Ishikawa (cell line): ENCODE measurements around the gene WWOX.

Source experiments
- CEBPB ChIP-seq: IDR thresholded peaks from 2 replicates; pipeline ENCODE4 v1.6.1; 2012
- EGR1 ChIP-seq: IDR thresholded peaks from 2 replicates; pipeline ENCODE4 v1.6.1; 2012
- EP300 ChIP-seq: IDR thresholded peaks from 2 replicates; pipeline ENCODE4 v1.6.1; 2012; ENCODE audit warnings: borderline replicate concordance
- RAD21 ChIP-seq: IDR thresholded peaks from 2 replicates; pipeline ENCODE4 v1.6.1; 2012; ENCODE audit warnings: low read depth
- TAF1 ChIP-seq: IDR thresholded peaks from 2 replicates; pipeline ENCODE4 v1.6.1; 2012; ENCODE audit warnings: low read depth, mild to moderate bottlenecking
- TEAD4 ChIP-seq: IDR thresholded peaks from 2 replicates; pipeline ENCODE4 v1.6.1; 2012
- USF1 ChIP-seq: IDR thresholded peaks from 2 replicates; pipeline ENCODE4 v1.6.1; 2012
- YY1 ChIP-seq: IDR thresholded peaks from 2 replicates; pipeline ENCODE4 v1.6.1; 2012; ENCODE audit warnings: low read depth
- ZBTB7A ChIP-seq: IDR thresholded peaks from 2 replicates; pipeline ENCODE4 v1.6.1; 2012; ENCODE audit warnings: low read depth
- TF ChIP-seq, protein P1 (sequence below): IDR thresholded peaks from 2 replicates; pipeline ENCODE4 v1.6.1; 2012; ENCODE audit warnings: low read depth, mild to moderate bottlenecking
- TF ChIP-seq, protein P2 (sequence below): IDR thresholded peaks from 2 replicates; pipeline ENCODE4 v1.6.1; 2012

GRCh38 chr16:78961464-78961863 lies 862.0 kb downstream of the WWOX start:
- TF ChIP-seq TAF1 (no peak), EP300 (no peak), CEBPB (no peak), RAD21 (no peak), EGR1 (no peak), TEAD4 (no peak), ZBTB7A (no peak), YY1 (no peak), USF1 (no peak)
- TF ChIP-seq, protein P1, sequence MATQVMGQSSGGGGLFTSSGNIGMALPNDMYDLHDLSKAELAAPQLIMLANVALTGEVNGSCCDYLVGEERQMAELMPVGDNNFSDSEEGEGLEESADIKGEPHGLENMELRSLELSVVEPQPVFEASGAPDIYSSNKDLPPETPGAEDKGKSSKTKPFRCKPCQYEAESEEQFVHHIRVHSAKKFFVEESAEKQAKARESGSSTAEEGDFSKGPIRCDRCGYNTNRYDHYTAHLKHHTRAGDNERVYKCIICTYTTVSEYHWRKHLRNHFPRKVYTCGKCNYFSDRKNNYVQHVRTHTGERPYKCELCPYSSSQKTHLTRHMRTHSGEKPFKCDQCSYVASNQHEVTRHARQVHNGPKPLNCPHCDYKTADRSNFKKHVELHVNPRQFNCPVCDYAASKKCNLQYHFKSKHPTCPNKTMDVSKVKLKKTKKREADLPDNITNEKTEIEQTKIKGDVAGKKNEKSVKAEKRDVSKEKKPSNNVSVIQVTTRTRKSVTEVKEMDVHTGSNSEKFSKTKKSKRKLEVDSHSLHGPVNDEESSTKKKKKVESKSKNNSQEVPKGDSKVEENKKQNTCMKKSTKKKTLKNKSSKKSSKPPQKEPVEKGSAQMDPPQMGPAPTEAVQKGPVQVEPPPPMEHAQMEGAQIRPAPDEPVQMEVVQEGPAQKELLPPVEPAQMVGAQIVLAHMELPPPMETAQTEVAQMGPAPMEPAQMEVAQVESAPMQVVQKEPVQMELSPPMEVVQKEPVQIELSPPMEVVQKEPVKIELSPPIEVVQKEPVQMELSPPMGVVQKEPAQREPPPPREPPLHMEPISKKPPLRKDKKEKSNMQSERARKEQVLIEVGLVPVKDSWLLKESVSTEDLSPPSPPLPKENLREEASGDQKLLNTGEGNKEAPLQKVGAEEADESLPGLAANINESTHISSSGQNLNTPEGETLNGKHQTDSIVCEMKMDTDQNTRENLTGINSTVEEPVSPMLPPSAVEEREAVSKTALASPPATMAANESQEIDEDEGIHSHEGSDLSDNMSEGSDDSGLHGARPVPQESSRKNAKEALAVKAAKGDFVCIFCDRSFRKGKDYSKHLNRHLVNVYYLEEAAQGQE, result no peak
- TF ChIP-seq, protein P2, sequence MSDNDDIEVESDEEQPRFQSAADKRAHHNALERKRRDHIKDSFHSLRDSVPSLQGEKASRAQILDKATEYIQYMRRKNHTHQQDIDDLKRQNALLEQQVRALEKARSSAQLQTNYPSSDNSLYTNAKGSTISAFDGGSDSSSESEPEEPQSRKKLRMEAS, result no peak
